GM21423 (cell line): ENCODE results near the gene GTF2A1.

Source experiments
- ATAC-seq: cut with Tn5 transposase; IDR thresholded peaks from one replicate; pipeline ENCODE4 v1.9.1; 2021; ENCODE audit warnings: mild to moderate bottlenecking, moderate library complexity; ENCODE audit not compliant: unreplicated experiment

The GTF2A1 gene

GRCh38 chr14:81143793-81144192, 77.0 kb downstream of the GTF2A1 start:
- ATAC-seq = no peak

DNA sequence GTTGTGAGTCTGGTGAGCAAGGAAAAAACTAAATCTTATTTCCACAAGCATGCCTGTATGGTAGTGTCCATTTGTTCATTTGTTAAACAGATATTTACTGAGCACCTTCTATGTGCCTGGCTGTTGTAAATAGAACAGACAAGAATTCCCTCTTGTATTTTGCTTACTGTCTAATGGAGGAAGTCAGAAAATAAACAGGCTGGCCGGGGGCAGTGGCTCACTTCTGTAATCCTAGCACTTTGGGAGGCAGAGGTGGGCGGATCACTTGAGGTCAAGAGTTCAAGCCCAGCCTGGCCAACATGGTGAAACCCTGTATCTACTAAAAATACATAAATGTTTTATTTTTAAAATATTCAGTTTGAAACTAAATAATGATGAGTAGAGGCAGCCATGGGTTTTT, 79.3 kb downstream of the GTF2A1 start:
- no peak for ATAC-seq

GRCh38 chr14:81138429-81138828, 82.3 kb downstream of the GTF2A1 start:
- no peak for ATAC-seq

- no peak for ATAC-seq
Observed at GRCh38 chr14:81137316-81137715, 83.4 kb downstream of the GTF2A1 start.

GRCh38 chr14:81133400-81133799, 87.4 kb downstream of the GTF2A1 start:
- ATAC-seq = no peak

DNA sequence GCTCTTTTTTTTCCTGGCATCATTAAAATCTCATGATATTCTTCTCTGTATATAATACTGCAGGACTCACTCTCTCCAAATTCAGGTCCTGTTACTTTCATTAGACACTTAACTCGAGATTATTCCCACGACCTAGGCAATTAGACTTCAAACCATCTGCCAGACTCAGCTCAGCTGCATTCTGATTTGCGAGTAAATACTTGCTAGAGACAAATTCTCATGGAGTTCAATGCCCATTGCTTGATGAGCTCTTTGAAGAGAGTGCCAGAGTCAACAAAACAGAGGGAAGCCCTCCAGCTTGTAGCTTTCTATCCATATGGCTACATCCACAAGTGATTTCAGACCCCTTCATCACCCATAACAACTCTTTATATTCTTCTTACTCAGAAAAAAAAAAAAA, 88.3 kb downstream of the GTF2A1 start:
- ATAC-seq = no peak

GRCh38 chr14:81129242-81129641, 91.5 kb downstream of the GTF2A1 start:
- no peak for ATAC-seq

DNA sequence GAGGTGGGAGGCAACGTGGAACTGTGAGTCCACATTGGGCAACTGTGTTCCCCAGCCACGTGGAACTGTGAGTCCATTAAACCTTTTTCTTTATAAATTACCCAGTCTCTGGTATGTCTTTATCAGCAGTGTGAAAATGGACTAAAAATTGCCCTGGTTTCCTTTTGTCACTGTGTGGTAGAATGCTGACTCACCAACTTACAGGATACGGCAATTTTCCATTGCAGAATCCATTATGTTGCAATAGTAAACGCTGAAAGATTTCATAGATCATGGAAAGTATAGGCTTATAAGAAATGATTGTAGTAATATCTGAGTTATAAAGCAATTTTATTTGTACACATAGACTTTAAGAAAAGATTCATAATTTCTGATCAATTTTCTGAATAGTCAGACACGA, 93.0 kb downstream of the GTF2A1 start:
- no peak for ATAC-seq

DNA sequence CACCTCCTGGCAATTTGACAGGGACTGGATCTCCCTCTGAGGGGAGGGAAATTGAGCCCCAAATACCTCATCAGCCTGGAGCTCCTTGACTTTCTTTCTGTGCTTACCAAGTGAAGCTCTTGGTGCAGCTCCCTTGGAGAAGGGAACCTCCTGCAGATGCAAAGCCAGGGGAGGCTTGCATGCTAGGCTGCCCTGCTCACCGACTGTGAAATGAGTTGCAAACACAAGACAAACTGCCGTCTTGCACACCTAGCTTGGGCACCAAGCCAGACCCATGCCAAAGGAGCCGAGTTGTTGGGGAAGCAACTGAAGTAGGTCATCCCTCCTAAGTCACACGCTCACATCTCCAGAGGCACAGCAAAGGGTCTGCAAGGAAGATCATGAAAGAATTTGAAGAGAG, 95.2 kb downstream of the GTF2A1 start:
- ATAC-seq = no peak
